Measurements from ENCODE around the gene LONP1.
"Not testable (repeated sequence)": the region's sequence is repeated elsewhere in the genome, so short reads cannot be mapped to it uniquely, and the experiment has no call there.

Gene LONP1

DNA sequence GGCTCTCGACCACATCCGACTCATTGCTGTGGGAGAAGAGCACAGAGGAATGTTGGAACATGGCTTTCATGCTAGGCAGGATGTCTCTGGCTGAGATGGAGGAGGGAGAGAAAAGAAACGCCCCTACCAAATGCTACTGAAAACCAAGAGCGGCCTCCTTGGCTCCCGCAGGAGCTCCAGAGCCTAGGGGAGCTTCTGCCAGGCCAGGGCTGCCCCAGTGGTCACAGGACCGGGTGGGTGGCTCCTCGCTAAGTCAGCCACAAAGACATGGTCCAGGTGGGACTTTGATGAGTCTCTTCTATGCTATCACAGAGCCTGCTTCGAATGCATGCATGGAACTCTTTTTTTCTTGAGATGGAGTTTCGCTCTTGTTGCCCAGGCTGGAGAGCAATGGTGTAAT lies 6.7 kb downstream of the LONP1 start:
- DNase-seq (ENCODE audit: low read depth, low spot score): no peak

DNA sequence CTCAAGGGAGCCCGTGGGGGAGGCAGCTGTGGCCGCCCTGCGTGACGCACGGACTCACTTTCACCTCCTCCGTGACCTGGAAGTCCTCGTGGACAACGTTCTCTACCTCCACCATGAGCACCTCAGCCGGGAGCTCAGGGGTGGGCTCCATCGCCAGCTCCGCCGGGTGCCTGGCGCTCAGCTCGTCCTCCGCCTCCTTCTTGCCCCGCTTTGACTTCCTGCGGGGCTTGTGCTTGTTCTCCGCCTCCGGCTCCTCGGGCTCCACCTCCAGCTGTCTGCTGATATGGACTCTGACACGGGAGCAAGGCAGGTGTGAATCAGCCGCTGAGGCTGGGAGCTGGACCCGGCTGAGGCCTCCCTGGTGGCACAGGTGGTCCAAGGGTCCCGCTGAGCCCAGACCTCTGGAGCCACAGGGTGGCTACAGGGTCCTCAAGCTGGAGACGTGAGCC lies 8.2 kb downstream of the LONP1 start:
- no peak for DNase-seq (ENCODE audit: low read depth, low spot score)

DNA sequence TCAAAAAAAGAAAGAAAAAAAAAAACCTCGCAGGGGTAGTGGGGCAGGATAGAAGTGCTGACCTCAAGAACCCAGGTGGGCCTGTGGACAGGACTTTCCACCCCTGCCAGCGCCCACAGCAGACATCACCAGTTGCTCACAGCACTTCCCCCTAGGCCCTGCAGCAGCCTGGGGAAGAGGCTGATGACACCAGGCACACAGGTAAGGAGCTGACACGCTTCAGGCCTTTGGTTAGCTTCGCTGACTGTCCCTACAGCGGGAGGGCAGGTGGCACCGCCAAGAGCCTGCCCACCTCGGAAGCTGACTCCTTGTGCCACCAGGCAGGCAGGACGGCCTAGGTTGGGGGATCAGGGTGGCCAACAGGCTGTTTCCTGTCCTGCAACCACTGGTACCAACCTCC lies 8.9 kb downstream of the LONP1 start:
- DNase-seq (ENCODE audit: low read depth, low spot score): no peak

DNA sequence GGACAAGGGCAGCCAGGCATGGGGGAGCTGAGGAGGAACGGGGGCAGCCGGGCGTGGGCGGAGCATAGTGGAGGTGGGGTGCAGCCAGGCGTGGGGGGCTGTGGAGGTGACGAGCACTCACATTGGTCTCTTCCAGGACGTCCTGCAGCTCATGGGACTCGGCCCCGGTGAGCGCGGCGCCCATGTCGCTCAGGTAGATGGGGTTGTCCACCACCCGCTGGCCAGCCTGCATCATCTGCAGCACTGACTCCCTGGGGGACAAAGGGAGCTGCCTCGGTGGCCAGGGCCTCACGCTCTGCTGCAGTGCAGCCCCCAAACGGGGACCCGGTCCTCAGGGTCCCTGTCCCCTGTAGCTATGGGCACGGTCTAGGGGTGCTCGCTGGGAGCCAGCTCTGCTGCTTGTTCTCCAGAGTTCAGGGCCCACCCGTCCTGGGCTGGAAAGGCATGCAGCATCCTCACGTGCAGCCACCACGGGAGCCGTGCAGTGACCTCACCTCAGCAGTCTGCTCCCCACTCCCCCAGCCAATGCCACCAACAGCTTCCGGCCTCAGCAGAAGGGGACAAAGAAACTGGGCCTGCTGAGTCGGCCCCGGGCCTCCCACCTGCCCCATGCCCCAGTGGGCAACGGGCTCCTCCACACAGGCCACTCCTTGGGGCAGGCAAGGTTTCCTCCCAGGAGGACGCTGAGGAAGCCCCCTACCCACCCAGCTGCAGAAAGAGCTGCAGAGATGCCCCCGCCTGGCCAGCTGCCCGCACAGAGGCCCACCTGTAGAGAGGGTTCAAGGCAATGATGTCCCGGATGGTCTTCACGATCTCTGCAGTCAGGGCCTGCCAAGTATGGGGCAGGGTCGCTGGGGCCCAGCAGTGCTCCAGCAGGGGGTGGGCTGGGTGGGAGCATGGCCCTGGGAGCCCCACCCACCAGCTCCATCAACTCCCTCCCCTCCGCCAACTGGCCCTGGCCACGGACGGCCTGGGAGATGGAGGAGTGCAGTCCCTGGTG lies 12.1 kb downstream of the LONP1 start:
- DNase-seq (ENCODE audit: low read depth, low spot score): no peak

DNA sequence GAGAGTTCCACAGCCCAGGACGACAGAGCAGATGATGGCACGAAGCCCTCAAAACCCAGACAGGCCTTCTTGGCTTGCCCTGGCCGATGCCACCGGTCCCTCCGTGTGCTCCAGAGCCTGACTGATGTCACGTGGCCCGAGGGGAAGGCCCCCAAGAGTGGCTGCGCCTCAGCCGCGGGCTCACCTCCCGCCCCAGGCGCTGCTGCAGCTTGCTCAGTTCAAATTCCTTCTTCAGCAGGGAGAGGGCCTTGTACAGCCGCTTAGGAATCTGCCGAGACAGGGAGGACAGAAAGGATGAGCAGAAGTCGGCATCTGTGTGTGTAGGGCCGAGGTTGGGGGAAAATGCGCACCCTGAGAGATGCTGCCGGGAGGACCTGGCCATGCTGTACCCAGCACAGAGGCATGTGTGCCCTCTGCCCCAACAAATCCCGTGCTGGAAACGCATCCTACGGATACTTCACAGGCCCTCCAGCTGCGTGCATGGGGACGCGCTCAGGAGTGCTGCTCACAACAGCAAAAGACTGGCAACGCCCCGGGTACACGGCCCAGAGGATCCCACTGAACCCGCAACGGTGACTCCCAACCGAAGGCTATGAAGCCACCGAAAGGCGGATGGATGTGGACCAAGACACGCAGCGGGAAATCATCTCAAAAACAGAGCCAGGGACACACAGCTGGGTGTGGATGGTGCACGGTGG lies 12.9 kb downstream of the LONP1 start:
- DNase-seq (ENCODE audit: low read depth, low spot score): no peak

DNA sequence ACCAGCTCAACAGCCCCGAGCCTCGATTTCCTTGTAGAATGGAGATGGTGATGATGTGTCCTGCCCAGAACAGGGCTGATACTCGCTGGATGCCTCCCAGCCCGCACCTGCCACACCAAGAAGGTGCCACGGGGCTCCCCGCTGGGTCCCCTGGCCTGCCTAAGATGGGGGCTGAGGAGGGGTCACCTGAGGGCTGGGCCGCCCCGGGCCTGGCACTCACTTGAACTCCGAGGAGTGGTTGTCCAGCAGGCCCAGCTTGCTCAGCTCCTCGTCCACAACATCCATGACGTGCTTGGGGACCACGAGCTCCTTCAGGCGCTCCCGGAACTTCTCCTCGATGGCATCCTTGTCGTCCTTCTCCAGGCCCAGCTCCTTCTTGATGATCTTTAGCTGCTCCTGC lies 14.4 kb downstream of the LONP1 start:
- no peak for DNase-seq (ENCODE audit: low read depth, low spot score)

DNA sequence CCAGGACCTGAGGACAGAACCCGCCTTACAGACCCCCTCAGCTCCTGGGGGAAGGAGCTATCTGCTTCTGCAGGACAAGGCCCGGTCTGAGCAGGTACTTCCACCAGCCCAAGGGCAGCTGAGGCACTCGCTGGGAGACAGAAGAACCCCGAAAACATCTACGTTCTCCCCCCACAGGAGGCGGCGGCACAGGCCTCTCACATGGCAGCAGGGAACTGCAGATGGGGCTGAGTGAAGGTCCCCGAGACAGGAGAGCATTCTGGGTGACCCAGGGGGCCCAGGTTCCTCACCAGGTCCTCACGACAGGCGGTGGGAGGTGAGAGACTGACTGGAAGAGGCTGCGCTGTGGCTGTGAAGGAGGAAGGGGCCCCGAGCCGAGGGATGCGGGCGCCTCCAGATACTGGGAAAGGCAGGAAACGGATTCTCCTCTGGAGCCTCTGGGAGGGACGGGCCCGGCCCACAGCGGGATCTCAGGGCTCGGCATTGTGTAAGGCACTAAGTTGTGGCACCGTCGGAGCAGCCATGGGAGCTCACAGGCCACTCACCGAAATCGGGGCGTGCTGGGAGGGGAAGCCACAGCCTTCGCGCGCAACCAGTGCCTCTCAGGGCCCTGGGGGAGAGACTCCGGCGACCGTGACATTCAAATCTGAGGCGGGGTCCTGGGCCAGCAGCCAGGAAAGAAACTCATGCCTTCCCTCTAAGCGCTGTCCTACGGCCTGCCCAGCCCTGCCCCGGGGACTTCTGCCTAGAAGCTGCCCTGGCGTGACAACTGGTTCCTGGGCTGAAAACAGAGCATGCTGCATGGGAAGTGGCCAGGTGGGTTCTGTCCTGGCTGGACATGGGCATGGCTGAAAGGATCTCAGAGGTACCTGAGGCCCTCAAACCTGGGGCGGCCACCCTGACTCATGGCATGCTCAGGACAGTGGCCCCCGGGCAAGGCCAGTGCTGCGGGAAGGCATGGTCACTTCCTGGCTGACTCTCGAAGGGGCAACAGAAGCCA lies 15.8 kb downstream of the LONP1 start:
- DNase-seq (ENCODE audit: low read depth, low spot score): no peak

DNA sequence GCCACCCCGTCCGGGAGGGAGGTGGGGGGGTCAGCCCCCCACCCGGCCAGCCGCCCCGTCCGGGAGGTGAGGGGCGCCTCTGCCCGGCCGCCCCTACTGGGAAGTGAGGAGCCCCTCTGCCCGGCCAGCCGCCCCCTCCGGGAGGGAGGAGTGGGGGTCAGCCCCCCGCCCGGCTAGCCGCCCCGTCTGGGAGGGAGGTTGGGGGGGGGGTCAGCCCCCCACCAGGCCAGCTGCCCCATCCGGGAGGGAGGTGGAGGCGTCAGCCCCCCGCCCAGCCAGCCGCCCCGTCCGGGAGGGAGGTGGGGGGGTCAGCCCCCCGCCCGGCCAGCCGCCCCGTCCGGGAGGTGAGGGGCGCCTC lies 17.9 kb downstream of the LONP1 start:
- DNase-seq (ENCODE audit: low read depth, low spot score): not testable (repeated sequence)

DNA sequence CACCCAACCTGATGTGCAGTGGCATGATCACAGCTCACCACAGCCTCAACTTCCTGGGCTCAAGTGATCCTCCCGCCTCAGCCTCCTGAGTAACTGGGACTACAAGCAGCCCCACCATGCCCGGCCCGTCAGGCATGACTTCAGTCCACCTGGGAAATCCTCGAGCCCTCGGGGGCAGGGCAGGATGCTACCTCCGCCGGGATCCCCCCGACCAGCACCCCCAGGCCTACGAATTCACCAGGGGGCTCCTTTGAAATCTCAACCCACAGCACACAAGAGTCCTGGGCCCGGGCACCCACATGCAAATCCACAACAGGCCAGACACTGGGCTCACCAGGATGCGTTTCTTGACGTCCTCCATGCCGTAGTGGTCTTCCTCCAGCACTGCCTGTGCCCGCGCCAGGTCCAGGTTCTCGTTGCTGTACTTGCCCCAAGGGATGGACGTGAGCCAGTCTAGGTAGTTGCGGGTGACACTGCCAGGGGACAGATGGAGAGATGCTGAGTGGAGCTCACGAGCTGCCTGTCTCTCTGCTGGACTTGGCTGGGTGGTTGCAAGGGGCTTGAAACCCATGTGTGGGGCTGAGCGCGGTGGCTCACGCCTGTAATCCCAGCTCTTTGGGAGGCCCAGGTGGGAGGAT lies 19.4 kb downstream of the LONP1 start:
- DNase-seq (ENCODE audit: low read depth, low spot score): no peak

DNA sequence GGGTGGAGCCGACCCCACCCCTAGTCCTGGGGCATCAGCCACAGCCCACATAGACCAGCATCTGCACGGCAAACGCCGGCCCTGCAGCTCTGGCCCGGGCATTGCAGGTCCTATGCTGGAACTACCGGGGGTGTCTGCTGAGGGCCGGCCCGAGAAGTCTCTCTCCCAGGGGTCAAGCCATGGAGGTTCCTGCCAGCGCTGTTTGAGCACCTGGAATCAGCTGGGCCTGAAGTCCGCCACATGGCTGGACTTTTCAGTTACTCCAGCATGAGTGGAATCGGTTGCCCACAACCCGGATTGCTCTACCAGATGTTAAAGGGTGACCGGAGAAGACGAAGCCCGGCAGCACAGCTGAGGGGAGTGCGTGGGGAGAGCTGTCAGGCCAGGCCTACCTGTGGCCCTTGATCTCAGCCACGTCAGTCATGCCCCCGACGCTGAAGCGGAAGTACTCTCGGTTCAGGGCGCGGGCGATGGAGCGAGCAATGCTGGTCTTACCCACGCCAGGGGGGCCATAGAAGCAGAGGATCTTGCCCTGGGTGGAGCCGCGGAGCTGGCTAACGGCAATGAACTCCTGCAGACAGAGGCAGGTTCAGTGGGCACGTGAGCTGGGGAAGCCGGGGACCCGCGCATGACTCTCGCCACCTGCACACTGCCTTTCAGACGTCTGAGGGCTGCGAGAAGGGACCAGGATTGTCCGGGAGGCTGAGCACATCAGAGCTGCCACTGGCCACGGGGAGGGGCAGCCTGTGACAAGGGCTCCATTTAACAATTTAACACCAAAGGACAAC lies 21.1 kb downstream of the LONP1 start:
- no peak for DNase-seq (ENCODE audit: low read depth, low spot score)

DNA sequence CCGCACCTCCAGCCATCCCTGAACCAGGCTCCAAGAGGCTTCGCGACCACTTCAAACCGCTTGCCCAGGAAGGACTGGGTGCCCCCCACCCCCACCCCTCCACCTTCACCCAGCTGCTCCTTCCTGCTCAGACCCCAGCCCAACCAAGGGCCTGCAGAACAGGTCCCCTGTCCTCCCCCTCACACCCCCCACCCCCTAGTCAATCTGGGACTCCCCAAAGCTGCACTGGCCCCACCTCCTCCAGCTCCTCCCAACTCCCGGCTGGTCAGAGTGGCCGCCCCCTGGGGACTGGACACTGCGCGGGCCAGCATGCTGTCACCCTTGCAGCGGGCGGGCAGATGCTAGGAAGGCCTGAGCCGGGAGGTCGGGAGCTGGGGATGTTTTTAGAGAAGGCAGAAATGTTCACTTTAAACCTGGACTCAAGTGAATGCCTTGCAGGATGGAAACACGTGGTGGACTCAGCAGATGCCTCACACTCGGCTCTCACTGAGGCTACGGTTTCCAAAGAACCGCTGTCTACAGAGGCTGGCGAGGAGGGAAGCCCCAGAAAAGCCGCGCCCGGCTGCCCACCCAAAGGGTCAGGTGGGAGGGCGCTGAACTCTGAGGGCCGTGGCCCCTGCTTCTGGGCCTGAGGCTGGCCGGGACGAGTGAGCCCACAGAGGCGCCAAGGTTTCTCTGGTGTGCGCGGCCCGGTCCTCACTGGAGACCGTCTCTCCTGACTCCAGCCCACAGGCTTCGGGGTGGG lies 21.9 kb downstream of the LONP1 start:
- DNase-seq (ENCODE audit: low read depth, low spot score): no peak

DNA sequence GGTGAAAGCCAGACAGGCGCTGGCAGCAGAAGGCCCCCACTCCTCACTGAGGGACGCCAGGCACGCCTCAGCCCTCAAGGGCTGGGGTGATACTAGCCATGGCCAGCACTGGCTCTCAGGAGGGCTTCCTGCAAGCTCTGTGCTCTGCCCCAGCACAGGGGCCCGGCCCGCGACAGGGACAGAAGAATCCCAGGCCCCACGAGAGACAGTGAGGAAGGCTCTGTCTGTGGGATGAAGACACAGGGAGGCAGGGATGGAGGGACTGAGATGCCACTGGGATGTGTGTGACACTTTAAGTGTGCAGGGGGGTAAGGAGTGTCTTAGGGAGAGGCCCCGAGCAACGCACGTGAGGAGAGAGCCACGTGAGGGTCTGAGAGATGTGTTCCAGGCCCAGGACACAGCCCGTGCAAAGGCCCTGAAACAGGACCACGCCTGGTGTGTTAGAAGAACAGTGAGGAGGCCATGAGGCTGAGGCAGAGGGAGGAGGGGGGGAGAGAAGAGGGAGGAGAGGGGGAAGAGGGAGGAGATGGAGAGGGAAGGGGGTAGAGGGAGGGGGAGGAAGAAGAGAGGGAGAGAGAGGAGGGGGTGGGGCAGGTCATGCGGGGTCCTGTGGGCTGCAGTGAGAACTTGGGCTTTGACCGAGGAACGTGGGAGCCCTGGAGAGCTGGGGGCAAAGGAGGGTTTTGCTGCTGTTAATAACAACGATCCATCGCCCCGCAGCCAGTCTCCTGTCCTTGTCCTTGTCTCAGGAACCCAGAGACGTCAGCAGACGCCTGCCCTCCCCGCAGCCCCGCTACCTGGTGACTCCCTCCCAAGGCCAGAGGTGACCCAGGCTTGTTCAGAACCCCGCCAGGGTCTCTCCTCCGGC lies 22.7 kb downstream of the LONP1 start:
- no peak for DNase-seq (ENCODE audit: low read depth, low spot score)

DNA sequence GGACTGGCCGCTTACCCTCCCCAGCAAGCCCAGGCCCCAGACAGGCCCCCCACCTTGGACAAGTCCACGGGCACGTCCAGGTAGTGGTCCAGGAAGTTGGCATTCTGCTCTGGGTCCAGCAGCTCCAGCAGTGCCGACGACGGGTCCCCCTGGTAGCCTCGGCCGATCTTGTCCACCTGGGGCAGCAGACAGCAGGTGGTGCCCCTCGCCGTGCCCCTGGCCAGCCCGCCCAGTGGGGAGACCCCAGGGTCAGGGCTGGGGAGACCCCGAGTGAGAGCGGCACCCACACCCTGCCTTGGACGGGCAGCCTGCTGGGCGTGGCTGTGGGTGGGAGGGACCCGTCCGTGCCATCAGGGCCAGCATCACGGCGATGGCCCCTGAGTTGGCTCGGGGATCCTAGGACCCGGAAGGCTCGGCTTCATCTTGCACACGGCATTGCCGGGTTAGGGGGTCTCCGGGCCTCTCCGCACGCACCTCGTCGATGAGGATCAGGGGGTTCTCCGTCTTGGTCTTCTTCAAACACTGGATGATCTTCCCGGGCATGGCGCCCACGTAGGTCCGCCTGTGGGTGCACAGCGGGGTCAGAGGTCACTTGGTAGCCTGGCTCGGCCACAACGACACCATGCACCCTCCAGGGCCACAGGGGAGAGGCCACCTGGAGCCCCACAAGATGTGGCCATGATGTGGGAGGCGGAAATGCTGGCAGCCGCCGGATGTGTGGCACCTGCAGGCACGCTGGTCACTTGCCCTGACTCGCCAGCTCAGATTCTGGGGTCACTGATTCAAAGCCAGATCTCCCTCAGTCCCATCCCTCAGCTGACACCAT lies 23.5 kb downstream of the LONP1 start:
- no peak for DNase-seq (ENCODE audit: low read depth, low spot score)

DNA sequence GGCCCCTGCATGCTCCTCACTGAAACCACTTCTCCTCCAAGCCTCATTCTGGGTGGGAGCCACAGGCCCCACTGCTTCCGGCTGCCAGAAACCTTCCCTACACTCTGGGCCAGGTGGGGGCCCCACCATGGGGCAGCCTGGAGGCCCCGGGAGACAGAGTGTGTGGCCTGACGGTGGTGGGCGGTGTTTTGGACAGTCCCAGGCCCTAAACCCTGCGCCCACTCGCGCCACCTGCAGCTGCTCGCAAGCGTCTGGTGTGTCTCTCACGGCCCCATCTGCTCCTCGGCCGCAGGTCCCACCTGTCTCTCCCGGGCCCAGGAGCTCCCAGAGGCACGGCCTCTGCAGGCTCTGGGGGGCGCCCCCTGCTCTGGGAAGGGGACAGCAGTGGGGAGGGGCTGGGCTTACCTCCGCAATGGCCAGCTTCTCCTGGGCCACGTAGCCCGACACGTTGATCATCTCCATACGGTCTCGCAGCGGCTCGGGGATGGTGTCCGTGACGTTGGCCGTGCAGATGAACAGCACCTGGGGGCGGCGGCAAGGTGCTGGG lies 24.2 kb downstream of the LONP1 start:
- no peak for DNase-seq (ENCODE audit: low read depth, low spot score)

DNA sequence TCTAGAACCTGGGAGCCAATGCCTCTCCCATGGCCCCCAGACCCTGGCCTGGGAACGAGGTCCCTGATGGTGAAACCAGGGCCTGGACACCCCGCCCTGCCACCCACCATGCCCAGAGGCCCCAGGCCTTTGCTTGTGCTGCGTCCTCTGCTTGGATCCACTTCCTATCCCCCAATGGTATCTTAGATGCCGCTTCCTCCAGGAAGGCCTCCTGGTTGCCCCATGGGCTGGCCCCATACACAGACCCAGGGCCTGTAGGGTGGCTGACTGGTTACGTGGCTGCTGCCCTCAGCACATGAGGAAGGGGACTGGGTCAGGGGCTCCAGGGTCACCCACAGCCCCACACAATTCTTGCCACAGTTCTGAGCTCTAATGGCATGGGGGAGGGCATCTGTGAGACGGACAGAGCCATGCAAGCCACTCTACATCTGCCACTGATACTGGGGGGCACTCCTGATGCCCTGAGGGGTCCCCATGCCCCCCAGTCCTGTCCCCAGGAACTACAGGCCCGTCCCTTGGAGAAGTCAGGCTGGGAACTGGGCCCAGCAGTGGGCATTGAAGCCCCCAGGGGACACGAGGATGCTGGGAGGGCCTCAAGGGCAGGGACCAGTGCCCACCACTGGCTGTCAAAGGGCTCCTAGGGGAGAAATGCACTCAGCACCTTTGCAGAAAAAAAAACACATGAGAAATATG lies 24.8 kb downstream of the LONP1 start:
- DNase-seq (ENCODE audit: low read depth, low spot score): no peak

DNA sequence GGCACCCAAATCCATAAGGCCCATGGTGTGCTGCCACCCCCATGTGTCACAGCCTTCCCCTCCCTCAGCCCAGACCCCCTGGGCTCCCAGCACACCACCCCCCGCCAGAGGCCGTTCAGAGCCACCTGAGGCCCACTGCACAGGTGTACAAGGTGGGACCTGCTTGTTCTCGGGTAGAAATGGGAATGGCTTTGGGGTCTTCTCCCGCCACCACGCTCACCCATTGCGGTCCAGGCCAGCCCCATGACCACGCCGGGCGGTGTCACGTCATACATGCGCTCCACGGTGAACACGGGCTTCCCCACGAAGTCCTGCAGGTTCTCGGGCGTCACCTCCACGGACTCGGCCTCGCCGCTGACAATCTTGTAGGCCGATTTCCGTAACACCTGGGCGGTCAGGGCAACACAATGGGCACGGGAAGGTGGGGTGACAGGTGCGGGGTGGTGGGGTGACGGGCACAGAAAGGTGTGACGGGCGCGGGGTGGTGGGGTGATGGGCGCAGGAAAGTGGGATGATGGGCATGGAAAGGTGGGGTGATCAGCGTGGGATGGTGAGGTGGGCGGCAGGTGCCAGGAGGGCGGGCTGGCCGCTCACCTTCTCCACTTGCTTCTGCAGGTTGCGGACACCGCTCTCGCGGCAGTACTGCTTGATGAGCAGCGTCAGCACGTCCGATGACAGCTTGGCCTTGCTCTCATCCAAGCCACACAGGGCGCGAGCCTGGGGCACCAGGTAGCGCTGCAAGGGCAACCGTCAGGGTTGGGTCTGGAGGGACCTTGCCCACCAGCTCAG lies 25.6 kb downstream of the LONP1 start:
- DNase-seq (ENCODE audit: low read depth, low spot score): no peak

Data from brain pericyte (primary cell).